ENCODE results near the gene PRICKLE1. TPM values are rescaled to one million over a fixed set of nuclear protein-coding genes. Genes with fewer than 3 reads are reported as not detected.

Gene PRICKLE1
- 10 to 100 TPM; 49.1 to 84.2 (median 57.5) TPM for polyA plus RNA-seq (ENCODE audit: insufficient read length in 4 of 4)

DNA sequence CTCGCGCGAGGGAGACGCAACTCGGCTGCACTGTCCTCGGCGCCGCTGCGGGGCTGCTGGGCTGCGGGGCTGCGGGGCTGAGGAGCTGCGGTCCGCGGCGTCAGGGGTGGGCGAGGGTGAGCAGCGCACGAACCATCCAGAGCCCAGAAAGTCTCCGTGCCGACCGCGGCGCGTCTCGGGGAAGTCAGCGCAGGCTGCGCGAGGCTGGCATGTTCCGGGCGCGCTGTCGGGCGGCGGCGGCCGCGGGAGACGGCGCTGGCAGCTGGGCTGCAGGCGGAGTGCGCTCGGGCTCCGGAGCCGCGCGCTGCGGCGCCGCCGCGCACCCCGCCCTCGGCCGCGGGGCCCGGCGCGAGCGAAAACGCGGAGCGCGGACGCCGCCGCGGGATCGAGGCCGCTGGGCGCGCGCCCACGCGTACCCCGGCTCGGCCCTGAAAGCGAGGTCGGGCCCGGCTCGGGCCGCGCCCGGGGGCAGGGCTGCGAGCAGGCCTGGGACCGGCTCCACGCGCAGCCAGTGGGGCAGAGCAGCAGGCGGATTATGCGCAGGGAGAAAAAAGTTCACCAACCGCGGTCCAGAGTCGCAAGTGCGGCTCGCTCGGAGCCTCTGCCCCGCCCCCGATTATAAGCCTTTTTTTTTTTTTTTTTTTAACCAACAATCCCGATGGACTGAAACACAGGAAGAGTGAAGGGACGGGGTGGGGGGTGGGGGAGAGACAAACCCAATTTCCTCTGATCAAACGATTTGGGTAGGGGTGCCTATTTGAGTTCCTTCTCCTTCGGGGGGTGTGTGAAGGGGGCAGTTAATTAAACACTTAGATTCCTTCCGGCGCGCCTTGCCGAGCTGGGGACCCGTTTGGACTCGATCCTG, at the start of gene PRICKLE1:
TSS of gene PRICKLE1 (minus strand) at position 282 of the 865 bp plus-strand sequence. CDS start 117,230 bp downstream, outside the sequence.
- no peak for DNase-seq (ENCODE audit: low read depth in 4 of 4, low spot score in 3 of 4)

DNA sequence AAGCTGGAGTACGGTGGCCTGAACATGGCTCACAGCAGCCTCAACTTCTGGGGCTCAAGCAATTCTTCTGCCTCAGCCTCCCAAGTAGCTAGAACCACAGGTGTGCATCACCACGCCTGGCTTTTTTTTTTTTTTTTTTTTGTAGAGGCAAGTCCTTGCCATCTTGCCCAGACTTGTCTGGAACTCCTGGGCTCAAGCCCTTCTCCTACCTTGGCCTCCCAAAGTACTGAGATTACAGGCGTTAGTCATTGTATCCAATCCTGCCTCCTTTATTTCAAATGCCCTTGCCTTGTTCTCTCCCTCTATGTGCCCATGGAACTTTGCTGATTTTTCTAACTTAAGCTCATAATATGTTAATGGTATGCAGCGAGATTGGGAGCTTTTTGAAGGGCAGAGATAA, 49.2 kb upstream of the PRICKLE1 start:
- DNase-seq (ENCODE audit: low read depth in 4 of 4, low spot score in 3 of 4) = no peak

DNA sequence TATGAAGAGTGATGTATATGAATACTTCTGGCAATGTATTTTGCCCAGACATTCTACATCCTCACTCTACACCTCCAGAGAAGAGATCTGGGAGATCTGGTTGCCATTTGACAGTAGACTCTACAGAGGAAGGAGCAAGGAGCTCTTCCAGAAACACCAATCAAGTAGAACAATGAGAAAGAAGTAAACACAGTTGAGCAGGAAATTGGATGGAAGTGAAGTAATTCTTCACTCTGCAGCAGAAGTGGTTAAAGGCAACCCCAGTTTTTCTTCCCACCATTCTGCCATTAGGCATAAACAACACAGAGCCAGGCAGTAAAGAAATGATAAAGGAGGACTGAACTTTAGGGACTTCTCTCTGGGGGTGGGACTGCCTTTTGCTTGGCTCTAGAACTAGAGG, 48.5 kb upstream of the PRICKLE1 start:
- no peak for DNase-seq (ENCODE audit: low read depth in 4 of 4, low spot score in 3 of 4)

DNA sequence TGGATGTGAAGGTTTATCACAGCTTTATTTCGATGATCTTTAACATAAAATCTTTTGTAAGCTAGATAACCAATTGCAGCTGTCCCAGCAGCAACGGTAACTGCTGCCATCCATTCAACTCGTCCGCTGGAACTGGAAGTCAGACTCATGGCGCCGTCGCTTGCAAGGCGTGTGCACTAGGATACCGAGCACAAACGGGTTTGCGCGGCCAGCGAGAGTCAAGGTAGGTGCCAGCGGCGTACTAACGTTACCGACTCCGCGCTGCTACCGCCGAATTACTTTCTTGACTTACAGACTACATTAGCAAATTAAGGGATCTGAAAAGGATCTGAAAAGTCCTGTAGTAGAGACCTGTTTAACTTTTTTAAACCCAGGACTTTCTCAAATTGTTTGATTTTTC, 47.4 kb upstream of the PRICKLE1 start:
- no peak for DNase-seq (ENCODE audit: low read depth in 4 of 4, low spot score in 3 of 4)

DNA sequence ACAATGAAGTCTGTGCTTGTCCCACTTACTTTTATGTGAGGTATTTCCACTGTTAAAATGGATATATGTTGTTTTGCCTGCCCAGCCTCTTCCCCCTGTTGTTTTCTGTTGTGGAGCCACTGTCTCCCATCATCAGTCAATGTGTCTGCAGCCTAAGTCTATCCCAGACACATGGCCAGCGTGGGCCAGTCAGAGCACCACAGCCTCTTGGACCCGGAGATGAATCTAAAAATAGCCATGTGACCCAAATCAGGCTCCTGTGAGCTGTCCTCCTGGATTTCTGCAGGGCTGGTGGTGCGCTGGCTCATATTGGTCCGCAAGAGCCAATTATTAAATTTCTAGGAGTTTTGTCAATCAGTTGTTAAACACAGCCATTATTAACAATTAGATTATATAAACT, 44.0 kb upstream of the PRICKLE1 start:
- DNase-seq (ENCODE audit: low read depth in 4 of 4, low spot score in 3 of 4) = no peak

DNA sequence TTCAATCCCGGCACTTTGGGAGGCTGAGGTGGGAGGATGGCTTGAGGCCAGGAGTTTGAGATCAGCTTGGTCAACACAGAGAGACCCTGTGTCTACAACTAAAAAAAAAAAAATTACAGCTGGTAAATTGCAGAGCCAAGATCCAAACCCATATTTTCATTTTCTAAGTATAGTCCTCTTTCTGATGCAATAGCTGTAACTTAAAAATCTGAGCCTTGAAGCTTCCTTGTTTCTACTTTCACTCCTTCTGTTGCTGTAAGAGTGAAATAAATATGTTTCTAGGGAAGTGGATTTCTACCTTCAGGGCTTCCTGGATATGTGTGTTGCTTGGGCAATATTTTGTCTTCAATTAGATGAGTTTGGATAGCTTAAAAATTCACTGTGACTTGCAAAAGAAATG, 42.0 kb upstream of the PRICKLE1 start:
- no peak for DNase-seq (ENCODE audit: low read depth in 4 of 4, low spot score in 3 of 4)

DNA sequence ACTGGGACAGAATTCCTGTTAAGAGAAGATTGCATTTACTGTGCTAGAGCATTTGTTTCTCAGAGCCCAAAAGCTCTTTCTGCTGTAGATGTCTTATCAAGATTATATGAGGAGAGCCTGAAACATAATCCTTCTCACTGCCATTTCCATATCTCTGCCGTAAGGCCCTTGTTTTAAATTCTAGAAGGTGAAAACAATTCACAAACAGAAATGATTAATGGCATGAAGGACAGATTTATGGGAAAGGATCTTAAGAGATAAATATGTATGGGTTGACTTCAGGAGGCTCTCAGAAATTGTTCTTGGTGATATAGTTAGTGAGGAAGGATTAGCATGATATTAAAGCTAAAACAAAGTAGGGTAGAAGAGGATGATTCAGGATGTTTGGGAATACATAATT, 40.8 kb upstream of the PRICKLE1 start:
- no peak for DNase-seq (ENCODE audit: low read depth in 4 of 4, low spot score in 3 of 4)

DNA sequence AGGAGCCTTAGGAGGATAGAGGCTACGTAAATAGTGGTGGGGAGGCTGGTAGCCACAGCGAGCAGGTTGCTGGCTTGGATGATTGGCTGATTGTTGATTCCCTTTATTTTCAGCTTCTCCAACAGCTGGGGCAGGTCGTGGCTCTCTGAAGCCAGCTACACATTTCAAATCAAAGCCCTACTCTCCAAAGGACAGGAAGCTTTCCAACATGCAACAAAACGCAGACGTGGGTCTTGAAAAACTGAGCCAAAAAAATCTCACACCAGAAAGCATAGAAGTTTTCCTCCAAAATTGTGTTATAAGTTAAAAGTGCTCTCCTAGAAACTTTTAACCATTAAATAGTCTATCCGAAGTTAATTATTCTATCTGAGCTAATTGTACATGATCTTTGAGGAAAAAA, 37.6 kb upstream of the PRICKLE1 start:
- no peak for DNase-seq (ENCODE audit: low read depth in 4 of 4, low spot score in 3 of 4)

DNA sequence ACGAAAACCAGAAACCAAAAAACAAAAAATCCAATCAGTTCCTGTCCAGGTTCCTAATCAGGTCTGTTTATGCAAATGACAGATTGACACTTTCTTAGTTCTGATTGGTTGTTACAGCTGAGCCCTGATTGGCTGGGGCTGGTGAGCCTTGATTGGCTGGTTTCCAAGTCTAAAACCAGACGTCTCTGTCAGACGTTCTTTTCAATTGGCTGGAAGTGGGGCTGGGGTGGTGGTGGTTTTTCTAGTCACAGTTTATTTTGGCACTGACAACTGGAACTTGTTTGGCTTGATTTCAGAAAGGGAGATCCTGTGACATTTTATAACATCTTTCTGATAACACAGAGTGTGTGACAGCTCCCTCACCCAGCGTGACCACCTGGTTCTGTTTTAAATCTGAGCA, 36.1 kb upstream of the PRICKLE1 start:
- no peak for DNase-seq (ENCODE audit: low read depth in 4 of 4, low spot score in 3 of 4)

DNA sequence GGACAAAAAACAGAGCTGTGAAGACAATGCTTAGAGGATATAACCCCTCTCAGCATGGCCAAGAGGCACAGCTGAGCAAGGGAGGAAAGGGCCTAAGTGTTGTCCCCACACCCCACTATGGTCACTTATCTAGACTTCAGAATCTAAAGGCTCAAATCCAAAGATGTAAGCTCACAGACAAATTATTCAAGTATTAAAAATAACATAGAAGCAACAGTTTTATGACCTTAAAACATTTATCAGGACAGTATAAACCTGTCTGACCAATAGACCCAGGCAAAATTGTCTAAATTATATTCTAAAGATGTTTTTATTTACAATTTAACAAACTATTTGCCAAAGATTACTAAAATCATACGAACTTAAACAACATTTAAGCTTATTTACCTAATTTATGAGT, 28.1 kb upstream of the PRICKLE1 start:
- DNase-seq (ENCODE audit: low read depth in 4 of 4, low spot score in 3 of 4) = no peak

DNA sequence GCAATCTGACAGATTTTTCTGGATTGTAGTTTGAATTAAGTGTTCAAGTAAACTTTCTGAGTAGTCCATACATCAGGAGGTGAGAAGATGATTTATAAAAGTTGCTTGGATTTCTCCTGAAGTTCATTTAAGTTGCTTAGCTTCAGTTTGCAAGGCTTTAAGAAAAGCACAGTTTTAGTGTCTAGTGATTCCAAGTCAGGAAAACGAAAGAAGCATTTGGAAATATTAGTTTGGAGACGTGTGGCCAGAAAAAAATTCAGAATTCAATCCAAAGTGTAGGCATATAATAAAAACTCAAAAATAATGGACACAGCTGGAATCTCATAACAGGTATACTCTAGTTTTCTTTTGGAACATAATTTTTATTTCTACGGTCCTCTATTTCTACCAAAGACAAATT, 25.5 kb upstream of the PRICKLE1 start:
- DNase-seq (ENCODE audit: low read depth in 4 of 4, low spot score in 3 of 4) = no peak

DNA sequence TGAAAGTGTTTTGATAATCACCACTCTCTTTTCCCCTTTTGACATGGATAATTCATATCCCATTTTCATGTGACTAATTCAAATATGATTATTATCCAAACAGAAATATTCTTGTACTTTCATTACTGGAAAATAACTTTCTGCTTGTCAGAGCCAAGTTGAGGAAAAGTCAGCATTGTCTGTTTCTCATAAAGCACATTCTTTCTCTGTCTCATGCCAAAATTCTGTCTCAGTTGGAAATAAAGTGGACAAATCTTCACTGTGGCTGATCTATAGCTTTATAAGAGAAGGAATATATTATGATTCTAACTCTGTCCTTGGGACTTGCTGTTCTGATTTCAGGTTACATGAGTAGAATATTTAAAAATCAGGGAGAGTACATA, 22.7 kb upstream of the PRICKLE1 start:
- no peak for DNase-seq (ENCODE audit: low read depth in 4 of 4, low spot score in 3 of 4)

DNA sequence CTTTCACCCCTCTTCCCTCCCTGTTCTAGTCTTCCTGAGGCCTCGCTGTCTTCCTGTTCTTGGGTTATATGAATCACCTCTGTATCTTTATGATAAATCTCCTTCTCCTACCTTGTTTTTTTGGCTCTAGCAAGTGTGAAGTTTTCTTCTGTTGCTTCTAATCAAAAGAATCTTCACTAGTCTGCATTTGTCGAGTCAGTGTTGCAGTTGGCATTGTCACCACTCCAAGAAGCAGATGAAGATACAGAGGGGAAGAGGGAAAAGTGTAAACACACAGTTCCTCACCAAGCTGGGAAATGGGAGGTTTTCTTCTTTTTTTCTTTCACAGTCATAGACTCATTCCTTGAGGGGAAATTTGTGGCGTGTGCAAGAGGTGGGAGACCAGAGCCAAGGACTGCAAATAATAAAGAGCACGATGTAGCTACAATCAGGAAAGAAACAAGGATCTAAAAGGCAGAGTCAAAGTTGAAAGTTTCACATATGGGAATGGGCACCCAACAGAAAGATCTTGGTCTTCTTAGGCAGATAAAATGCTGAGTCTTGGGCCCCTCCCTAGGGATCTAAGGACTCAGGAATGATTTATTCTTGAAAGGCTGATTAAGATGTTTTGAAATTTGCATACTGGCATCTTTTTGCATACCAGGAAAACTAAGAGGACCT, 22.2 kb upstream of the PRICKLE1 start:
- DNase-seq (ENCODE audit: low read depth in 4 of 4, low spot score in 3 of 4) = no peak

DNA sequence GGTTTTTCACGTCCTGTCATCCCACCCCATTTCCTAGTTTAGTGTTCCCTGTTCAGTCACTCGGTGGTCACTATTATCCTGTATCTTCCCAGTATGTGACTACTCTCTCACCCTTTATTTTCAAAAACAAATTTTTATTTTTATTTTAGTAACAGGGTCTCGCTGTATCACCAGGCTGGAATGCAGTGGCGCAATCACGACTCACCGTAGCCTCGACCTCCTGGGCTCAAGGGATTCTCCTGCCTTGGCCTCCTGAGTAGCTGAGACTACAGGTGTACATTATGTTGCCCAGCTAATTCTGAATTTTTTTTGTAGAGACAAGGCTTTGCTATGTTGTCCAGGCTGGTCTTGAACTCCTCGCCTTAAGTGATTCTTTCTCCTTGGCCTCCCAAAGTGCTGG, 20.1 kb upstream of the PRICKLE1 start:
- DNase-seq (ENCODE audit: low read depth in 4 of 4, low spot score in 3 of 4) = no peak

DNA sequence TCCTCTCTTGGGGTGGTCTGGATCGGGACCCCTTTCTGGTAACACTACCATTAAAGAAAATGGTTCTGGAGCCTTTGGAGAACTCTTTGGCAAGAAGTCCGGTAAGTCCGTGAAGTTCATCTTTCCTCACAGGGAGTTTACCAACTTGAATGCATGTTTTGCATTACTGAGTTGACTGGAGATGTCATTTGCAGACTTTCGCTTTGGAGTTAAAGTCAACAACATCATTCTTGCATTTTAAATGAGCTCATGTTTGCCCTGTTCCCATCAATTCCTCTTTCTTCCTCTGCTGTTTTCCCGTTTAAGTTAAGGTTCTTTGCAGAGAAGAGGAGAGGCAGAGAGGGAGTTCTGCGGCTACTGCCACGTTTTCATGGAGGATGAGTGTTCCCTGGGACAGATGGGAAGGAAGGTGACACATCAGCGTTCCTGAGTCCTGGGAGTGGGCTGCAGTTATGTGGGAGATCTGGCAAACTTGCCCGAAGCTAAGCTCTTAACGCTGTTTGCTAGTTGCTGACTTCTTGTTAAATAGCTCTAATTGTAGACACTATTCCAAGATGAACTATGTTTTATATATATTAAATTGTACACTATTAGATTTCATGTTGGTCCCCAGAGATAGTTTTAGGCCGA, 18.8 kb upstream of the PRICKLE1 start:
- DNase-seq (ENCODE audit: low read depth in 4 of 4, low spot score in 3 of 4) = no peak

DNA sequence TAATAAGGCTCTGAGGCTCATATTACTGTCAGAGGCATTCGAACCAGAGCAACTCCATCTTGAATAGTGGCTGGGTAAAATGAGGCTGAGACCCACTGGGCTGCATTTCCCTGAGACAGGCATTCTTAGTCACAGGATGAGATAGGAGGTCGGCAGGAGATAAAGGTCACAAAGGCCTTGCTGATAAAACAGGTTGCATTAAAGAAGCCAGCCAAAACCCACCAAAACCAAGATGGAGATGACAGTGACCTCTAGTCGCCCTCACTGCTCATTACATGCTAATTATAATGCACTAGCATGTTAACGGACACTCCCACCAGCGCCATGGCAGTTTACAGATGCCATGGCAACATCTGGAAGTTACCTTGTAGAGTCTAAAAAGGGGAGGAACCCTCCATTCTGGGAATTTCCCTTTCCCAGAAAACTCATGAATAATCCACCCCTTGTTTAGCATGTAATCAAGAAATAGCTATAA, 18.1 kb upstream of the PRICKLE1 start:
- no peak for DNase-seq (ENCODE audit: low read depth in 4 of 4, low spot score in 3 of 4)

DNA sequence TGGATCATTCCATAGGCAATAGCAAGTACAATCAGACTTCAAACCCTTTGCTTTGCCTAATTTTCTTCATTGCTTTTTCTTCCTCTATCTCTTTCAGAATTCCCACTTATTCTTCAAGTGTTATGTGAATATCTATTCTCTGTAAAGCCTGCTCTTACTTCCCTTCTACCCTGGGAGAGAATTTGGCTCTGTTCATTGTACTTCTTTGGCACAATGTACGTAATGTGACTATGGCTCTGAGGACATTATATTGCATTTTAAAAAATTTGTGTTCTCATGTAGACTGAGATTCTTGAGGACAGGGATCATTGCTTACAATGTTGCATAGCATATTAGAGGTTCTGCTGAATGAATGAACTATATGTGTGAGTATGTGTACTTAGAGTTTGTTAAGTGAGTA, 16.9 kb upstream of the PRICKLE1 start:
- DNase-seq (ENCODE audit: low read depth in 4 of 4, low spot score in 3 of 4) = no peak

DNA sequence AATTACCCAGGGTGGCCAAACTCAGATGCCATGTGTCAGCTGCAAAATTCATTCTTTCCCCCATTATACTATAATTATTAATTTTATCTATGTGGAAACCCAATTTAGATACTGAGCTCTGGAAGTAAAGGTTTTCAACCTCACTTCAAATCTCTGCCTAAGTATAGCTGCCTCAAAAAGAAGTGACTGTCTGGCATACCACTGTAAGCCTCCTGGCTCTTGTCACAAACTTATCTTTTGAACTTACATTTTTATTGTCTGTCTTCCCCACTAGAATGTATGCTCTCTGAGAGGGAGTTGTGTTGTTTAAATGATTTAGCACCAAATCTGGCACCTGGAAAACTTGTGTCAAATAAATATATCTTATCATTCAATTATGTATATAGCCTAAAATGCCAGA, 16.1 kb upstream of the PRICKLE1 start:
- no peak for DNase-seq (ENCODE audit: low read depth in 4 of 4, low spot score in 3 of 4)

DNA sequence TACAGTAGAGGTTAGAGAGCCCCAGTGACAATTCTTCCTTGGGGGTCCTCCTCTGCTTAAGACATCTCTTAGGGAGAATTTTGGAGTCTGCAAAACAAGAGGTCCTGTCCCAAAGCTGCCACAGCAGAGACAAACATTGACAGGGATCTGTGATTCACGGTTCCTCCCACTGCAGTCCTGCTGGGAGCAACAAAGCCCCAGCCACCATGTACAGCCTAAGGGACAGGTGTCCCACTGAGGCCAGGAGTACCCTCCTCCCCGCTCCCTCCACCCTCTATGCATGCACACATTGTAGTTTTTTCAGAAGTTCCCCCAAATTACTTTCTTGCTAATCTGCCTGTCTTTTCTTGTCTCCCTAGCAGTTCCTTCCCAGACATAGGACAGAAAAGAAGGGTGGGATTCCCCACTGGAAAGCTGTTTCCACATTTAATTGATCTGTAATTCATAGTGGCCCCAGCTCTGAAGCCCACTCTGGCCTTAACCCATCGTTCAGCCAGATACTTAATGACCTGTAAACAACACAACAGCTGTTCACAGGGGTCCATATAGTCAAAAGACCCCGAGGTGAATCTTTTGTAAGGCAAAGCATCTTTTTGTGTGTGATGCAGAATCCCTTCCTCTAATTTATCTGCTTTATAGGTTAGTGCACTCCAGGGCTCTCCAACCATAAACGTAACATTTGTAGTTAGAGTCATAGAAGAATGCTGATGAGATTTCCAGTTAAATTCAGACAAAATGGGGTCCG, 13.9 kb upstream of the PRICKLE1 start:
- no peak for DNase-seq (ENCODE audit: low read depth in 4 of 4, low spot score in 3 of 4)

DNA sequence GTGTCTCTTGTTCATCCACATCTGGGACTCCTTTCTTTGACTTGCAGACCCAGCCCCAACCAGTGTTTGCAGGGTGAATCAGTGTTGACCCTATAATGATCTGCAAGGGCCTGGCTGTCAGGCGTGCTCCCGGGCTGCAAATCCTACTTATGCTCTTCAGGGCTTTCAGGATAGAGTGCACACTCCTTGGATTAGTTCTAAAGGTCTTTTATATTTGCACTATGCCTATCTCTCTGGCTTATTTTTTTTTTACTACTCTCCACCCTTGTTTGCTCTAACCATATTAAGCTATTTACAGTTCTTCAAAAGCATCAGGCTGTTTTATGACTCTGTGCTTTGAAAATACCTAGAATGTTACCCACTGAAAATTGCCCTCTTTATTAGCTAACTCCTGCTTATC, 4.3 kb upstream of the PRICKLE1 start:
- DNase-seq (ENCODE audit: low read depth in 4 of 4, low spot score in 3 of 4) = no peak
